SK-N-SH treated with all-trans-retinoic acid at 6 μM for 48 hours (cell line): ENCODE results near the gene BRD2.

Experiments used
- ATAC-seq: fragments of 200-7000 bp; cut with Tn5 transposase; 3 replicates; pipeline ENCODE4 v1.9.1; 2020; ENCODE audit warnings: mild to moderate bottlenecking, moderate library complexity
- ARNTL ChIP-seq: fragments of 450-650 bp; formaldehyde crosslinking; IDR thresholded peaks from 2 replicates; pipeline ENCODE4 v1.5.0; 2020; ENCODE audit warnings: low read depth, mild to moderate bottlenecking, moderate library complexity, borderline replicate concordance
- BACH2 ChIP-seq: fragments of 250-450 bp; sonication (Bioruptor Pico); IDR thresholded peaks from 2 replicates; pipeline ENCODE4 v1.9.0; 2021; ENCODE audit warnings: mild to moderate bottlenecking, borderline replicate concordance
- CSDC2 ChIP-seq: fragments of 250-450 bp; sonication (Bioruptor Pico); IDR thresholded peaks from 2 replicates; pipeline ENCODE4 v1.5.0; 2020; ENCODE audit warnings: mild to moderate bottlenecking, moderate library complexity
- ESRRG ChIP-seq: fragments of 250-450 bp; sonication (Bioruptor Pico); IDR thresholded peaks from 2 replicates; pipeline ENCODE4 v1.6.1; 2021; ENCODE audit warnings: mild to moderate bottlenecking
- GLIS3 ChIP-seq: fragments of 250-450 bp; sonication (Bioruptor Pico); IDR thresholded peaks from 2 replicates; pipeline ENCODE4 v1.5.0; 2020; ENCODE audit warnings: mild to moderate bottlenecking, moderate library complexity
- PPARA ChIP-seq: fragments of 250-450 bp; sonication (Bioruptor Pico); IDR thresholded peaks from 2 replicates; pipeline ENCODE4 v1.5.0; 2020; ENCODE audit warnings: mild to moderate bottlenecking, borderline replicate concordance
- RARB ChIP-seq: fragments of 250-450 bp; sonication (Bioruptor Pico); IDR thresholded peaks from 2 replicates; pipeline ENCODE4 v1.8.0; 2021; ENCODE audit warnings: mild to moderate bottlenecking, moderate library complexity
- SNAI2 ChIP-seq: fragments of 250-450 bp; sonication (Bioruptor Pico); IDR thresholded peaks from 2 replicates; pipeline ENCODE4 v1.5.0; 2020; ENCODE audit warnings: mild to moderate bottlenecking, moderate library complexity
- TCF4 ChIP-seq: fragments of 250-450 bp; sonication (Bioruptor Pico); IDR thresholded peaks from 2 replicates; pipeline ENCODE4 v1.8.0; 2021; ENCODE audit warnings: mild to moderate bottlenecking, moderate library complexity, borderline replicate concordance
- TOX ChIP-seq: fragments of 250-450 bp; sonication (Bioruptor Pico); IDR thresholded peaks from 2 replicates; pipeline ENCODE4 v1.8.0; 2021; ENCODE audit warnings: mild to moderate bottlenecking, moderate library complexity, borderline replicate concordance
- ZC3H10 ChIP-seq: fragments of 250-450 bp; sonication (Bioruptor Pico); IDR thresholded peaks from 2 replicates; pipeline ENCODE4 v1.5.1; 2021; ENCODE audit warnings: mild to moderate bottlenecking, moderate library complexity
- ZFP3 ChIP-seq: fragments of 250-450 bp; sonication (Bioruptor Pico); IDR thresholded peaks from 2 replicates; pipeline ENCODE4 v1.5.0; 2020; ENCODE audit warnings: mild to moderate bottlenecking, moderate library complexity
- ZFP30 ChIP-seq: fragments of 450-650 bp; formaldehyde crosslinking; IDR thresholded peaks from 2 replicates; pipeline ENCODE4 v1.5.0; 2022; ENCODE audit warnings: mild to moderate bottlenecking, moderate library complexity
- ZNF565 ChIP-seq: fragments of 450-650 bp; formaldehyde crosslinking; conservative IDR thresholded peaks from 2 replicates; pipeline ENCODE4 v1.5.0; 2020; ENCODE audit warnings: low read depth, mild to moderate bottlenecking, moderate library complexity
- ZNF70 ChIP-seq: fragments of 450-650 bp; formaldehyde crosslinking; IDR thresholded peaks from 2 replicates; pipeline ENCODE4 v1.5.0; 2020; ENCODE audit warnings: mild to moderate bottlenecking, moderate library complexity
- ZNF8 ChIP-seq: fragments of 450-650 bp; formaldehyde crosslinking; IDR thresholded peaks from 2 replicates; pipeline ENCODE4 v1.5.0; 2020; ENCODE audit warnings: mild to moderate bottlenecking, moderate library complexity
- TF ChIP-seq, protein P1 (sequence below): fragments of 250-450 bp; sonication (Bioruptor Pico); IDR thresholded peaks from 2 replicates; pipeline ENCODE4 v1.8.0; 2020; ENCODE audit warnings: mild to moderate bottlenecking, moderate library complexity, borderline replicate concordance
- TF ChIP-seq, protein P2 (sequence below): fragments of 250-450 bp; sonication (Bioruptor Pico); IDR thresholded peaks from 2 replicates; pipeline ENCODE4 v1.5.1; 2020; ENCODE audit warnings: low read depth, mild to moderate bottlenecking, moderate library complexity
- TF ChIP-seq, protein P3 (sequence below): fragments of 250-450 bp; sonication (Bioruptor Pico); IDR thresholded peaks from 2 replicates; pipeline ENCODE4 v1.5.1; 2021; ENCODE audit warnings: mild to moderate bottlenecking, moderate library complexity

Gene BRD2

DNA sequence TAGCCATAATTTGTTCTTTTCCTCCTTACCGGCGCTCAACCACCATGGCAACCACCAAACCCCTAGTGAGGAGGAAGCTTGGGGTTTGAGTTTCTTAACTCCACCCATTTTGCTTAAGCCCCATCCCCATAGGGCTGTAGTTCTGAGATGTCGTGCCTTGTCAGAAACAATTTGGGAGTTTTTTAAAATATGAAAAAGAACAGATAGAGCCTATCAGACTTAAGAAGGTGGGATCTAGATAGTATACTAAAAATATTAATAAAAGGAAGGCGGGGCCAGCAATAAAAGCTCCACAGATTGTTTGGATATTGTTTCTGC, 5.6 kb downstream of the BRD2 start:
- peak; percentile 11 for ATAC-seq
- TF ChIP-seq, protein P1, sequence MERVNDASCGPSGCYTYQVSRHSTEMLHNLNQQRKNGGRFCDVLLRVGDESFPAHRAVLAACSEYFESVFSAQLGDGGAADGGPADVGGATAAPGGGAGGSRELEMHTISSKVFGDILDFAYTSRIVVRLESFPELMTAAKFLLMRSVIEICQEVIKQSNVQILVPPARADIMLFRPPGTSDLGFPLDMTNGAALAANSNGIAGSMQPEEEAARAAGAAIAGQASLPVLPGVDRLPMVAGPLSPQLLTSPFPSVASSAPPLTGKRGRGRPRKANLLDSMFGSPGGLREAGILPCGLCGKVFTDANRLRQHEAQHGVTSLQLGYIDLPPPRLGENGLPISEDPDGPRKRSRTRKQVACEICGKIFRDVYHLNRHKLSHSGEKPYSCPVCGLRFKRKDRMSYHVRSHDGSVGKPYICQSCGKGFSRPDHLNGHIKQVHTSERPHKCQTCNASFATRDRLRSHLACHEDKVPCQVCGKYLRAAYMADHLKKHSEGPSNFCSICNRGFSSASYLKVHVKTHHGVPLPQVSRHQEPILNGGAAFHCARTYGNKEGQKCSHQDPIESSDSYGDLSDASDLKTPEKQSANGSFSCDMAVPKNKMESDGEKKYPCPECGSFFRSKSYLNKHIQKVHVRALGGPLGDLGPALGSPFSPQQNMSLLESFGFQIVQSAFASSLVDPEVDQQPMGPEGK (CRISPR knock-in tag), result no peak
- no peak for TF ChIP-seq ZNF565 (CRISPR knock-in tag)
- TF ChIP-seq TOX, result no peak
- no peak for TF ChIP-seq CSDC2 (CRISPR knock-in tag)
- TF ChIP-seq TCF4 (CRISPR knock-in tag), result no peak
- no peak for TF ChIP-seq RARB
- TF ChIP-seq, protein P2, sequence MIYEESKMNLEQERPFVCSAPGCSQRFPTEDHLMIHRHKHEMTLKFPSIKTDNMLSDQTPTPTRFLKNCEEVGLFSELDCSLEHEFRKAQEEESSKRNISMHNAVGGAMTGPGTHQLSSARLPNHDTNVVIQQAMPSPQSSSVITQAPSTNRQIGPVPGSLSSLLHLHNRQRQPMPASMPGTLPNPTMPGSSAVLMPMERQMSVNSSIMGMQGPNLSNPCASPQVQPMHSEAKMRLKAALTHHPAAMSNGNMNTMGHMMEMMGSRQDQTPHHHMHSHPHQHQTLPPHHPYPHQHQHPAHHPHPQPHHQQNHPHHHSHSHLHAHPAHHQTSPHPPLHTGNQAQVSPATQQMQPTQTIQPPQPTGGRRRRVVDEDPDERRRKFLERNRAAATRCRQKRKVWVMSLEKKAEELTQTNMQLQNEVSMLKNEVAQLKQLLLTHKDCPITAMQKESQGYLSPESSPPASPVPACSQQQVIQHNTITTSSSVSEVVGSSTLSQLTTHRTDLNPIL (CRISPR knock-in tag), result no peak
- no peak for TF ChIP-seq GLIS3 (CRISPR knock-in tag)
- TF ChIP-seq ESRRG, result no peak
- TF ChIP-seq, protein P3, sequence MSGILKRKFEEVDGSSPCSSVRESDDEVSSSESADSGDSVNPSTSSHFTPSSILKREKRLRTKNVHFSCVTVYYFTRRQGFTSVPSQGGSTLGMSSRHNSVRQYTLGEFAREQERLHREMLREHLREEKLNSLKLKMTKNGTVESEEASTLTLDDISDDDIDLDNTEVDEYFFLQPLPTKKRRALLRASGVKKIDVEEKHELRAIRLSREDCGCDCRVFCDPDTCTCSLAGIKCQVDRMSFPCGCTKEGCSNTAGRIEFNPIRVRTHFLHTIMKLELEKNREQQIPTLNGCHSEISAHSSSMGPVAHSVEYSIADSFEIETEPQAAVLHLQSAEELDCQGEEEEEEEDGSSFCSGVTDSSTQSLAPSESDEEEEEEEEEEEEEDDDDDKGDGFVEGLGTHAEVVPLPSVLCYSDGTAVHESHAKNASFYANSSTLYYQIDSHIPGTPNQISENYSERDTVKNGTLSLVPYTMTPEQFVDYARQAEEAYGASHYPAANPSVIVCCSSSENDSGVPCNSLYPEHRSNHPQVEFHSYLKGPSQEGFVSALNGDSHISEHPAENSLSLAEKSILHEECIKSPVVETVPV (CRISPR knock-in tag), result no peak
- TF ChIP-seq ZC3H10 (CRISPR knock-in tag), result no peak
- no peak for TF ChIP-seq SNAI2 (CRISPR knock-in tag)
- TF ChIP-seq ZNF70 (CRISPR knock-in tag), result no peak
- TF ChIP-seq ARNTL (CRISPR knock-in tag), result no peak
- no peak for TF ChIP-seq BACH2 (CRISPR knock-in tag)
- no peak for TF ChIP-seq ZNF8 (CRISPR knock-in tag)
- no peak for TF ChIP-seq ZFP30 (CRISPR knock-in tag)

DNA sequence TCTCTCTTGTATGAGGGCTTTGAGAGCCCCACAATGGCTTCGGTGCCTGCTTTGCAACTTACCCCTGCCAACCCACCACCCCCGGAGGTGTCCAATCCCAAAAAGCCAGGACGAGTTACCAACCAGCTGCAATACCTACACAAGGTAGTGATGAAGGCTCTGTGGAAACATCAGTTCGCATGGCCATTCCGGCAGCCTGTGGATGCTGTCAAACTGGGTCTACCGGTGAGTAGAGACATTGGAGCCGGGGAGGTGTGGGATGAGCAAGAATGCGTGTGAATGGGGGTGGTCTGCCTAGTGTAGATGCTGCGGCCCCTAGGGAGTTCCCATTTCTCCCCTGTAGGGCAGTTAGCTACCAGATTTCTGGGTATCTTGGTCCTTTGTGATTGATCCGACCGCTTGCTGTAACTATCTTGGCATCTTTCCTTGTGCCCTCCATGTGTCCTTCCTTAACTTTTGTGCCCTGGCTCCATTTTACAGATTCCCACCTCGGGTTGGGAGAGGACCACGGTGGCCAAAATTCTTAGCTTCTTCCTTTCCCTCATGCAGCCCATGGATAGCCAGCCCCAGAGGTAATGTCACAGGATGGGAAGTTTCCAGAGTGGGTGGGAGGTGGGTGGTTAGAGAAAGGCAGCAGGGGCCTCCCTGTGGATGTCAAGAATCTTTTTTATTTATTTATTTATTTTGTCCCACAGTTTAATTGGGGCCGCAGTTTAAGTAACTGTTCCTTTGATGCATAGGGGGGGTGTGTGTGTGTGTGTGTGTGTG, 6.3 kb downstream of the BRD2 start:
- TF ChIP-seq, protein P3 (CRISPR knock-in tag), result no peak
- no peak for ATAC-seq

DNA sequence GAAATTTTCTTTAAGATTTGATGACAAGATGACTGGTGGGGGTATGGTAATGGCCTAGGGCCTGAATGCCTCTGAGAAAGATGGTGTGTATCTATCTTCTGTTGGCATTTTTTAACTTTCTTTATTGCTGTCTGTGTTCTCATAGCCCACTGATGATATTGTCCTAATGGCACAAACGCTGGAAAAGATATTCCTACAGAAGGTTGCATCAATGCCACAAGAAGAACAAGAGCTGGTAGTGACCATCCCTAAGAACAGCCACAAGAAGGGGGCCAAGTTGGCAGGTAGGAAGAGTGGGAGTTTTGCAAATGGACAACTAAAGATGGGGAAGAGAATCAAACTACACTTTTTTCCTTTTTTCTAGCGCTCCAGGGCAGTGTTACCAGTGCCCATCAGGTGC, 7.5 kb downstream of the BRD2 start:
- TF ChIP-seq CSDC2 (CRISPR knock-in tag), result no peak
- no peak for TF ChIP-seq ZFP3 (CRISPR knock-in tag)
- TF ChIP-seq PPARA, result no peak
- TF ChIP-seq RARB, result no peak
- no peak for TF ChIP-seq ZNF8 (CRISPR knock-in tag)
- TF ChIP-seq ARNTL (CRISPR knock-in tag), result no peak
- ATAC-seq, result no peak

DNA sequence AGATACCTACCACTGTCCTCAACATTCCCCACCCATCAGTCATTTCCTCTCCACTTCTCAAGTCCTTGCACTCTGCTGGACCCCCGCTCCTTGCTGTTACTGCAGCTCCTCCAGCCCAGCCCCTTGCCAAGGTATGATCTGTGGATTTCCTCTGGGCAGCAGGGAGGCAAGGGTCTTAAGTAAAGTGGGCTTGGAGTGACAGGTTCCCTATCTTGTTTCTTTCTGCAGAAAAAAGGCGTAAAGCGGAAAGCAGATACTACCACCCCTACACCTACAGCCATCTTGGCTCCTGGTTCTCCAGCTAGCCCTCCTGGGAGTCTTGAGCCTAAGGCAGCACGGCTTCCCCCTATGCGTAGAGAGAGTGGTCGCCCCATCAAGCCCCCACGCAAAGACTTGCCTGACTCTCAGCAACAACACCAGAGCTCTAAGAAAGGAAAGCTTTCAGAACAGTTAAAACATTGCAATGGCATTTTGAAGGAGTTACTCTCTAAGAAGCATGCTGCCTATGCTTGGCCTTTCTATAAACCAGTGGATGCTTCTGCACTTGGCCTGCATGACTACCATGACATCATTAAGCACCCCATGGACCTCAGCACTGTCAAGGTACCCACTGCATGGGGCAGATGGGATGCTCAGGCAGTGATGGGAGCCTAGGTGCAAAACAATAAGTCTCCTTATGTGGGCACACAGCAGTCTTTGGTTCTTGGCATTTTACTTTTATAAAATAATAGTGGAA, 8.1 kb downstream of the BRD2 start:
- TF ChIP-seq, protein P3 (CRISPR knock-in tag), result no peak
- no peak for ATAC-seq
